Lower lobe of right lung (tissue), 2 donors: Measurements from ENCODE around the gene ESPNL. TPM values are rescaled to one million over a fixed set of nuclear protein-coding genes. Genes with fewer than 3 reads are reported as not detected.
A peak's percentile ranks its signal among the peaks of the same experiment; 100 is the strongest.

Experiments used
- ATAC-seq, 2 donors: fragments of 200-7000 bp; cut with Tn5 transposase; one replicate each; pipeline ENCODE4 v1.9.1; 2020 to 2022; ENCODE audit warnings: mild to moderate bottlenecking in 2 of 2, moderate library complexity in 2 of 2
- DNase-seq: peaks from one replicate; pipeline ENCODE4 v3.0.0-alpha.2; 2020
- H3K27ac ChIP-seq: fragments of 200-600 bp; one replicate; pipeline ENCODE4 v1.8.0; 2022
- H3K27me3 ChIP-seq: fragments of 200-600 bp; one replicate; pipeline ENCODE4 v1.8.0; 2022; ENCODE audit warnings: low read depth
- H3K36me3 ChIP-seq: fragments of 200-600 bp; one replicate; pipeline ENCODE4 v1.8.0; 2022; ENCODE audit warnings: mild to moderate bottlenecking
- H3K4me1 ChIP-seq: fragments of 200-600 bp; one replicate; pipeline ENCODE4 v1.8.0; 2022
- H3K4me3 ChIP-seq: fragments of 200-600 bp; one replicate; pipeline ENCODE4 v1.8.0; 2022; ENCODE audit warnings: mild to moderate bottlenecking
- H3K9me3 ChIP-seq: fragments of 200-600 bp; one replicate; pipeline ENCODE4 v1.8.0; 2022
- intact Hi-C: fragments of 100-400 bp; cut with DNase I; formaldehyde crosslinking; loops from one replicate; pipeline ENCODE4 v1.11.0; 2022
- total RNA-seq: library from RNA; stranded (reverse); fragmentation: NEBNext Ultra II Directional; extraction: Animal tissue kit (Norgen Biotek cat#: 25700); gene quantifications from one replicate; pipeline ENCODE4 v1.2.1, GENCODE V29; 2021
- TF ChIP-seq, protein P1 (sequence below): fragments of 200-600 bp; IDR thresholded peaks from one replicate; pipeline ENCODE4 v1.8.0; 2022; ENCODE audit warnings: antibody characterized with exemption, mild to moderate bottlenecking
- donor health status: DM: no; HTN: yes; CAD: no; lungs with severe emphysema.

ESPNL gene
- total RNA-seq, 1 donor from 2014 or later, result 0.09 TPM

DNA sequence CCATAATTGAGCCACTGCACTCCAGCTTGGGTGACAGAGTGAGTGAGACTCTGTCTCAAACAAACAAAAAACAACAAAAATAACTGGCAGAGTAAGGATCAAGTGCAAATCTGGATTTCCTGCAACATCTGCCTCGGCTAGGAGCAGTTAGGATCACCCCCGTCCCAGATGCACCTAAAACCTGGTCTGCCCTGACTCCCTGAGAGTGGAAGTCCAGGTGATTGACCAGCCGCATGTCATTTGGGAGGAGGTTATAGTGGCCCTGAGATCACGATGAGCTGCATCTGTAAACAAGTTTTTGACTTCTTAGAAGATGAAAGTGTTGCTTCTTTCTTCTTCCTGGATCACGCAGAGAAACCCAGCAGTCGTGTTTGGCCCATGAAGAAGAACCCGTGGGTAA is 5.0 kb upstream of the ESPNL start:
- Histone ChIP-seq H3K4me3 (no peak overlapping the region), H3K27ac (no peak overlapping the region), H3K27me3 (no peaks in the 10 kb centered on the region), H3K9me3 (no peaks in the 10 kb centered on the region), H3K36me3 (peaks cover 3% of the 10 kb centered on the region), H3K4me1 (peaks cover 12% of the 10 kb centered on the region)
- DNase-seq, result no peak
- TF ChIP-seq, protein P1, sequence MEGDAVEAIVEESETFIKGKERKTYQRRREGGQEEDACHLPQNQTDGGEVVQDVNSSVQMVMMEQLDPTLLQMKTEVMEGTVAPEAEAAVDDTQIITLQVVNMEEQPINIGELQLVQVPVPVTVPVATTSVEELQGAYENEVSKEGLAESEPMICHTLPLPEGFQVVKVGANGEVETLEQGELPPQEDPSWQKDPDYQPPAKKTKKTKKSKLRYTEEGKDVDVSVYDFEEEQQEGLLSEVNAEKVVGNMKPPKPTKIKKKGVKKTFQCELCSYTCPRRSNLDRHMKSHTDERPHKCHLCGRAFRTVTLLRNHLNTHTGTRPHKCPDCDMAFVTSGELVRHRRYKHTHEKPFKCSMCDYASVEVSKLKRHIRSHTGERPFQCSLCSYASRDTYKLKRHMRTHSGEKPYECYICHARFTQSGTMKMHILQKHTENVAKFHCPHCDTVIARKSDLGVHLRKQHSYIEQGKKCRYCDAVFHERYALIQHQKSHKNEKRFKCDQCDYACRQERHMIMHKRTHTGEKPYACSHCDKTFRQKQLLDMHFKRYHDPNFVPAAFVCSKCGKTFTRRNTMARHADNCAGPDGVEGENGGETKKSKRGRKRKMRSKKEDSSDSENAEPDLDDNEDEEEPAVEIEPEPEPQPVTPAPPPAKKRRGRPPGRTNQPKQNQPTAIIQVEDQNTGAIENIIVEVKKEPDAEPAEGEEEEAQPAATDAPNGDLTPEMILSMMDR, result no peak
- intact Hi-C loops, result no loop called here
- ATAC-seq, result no peak

- Histone ChIP-seq H3K27ac (no peak overlapping the region), H3K9me3 (no peaks in the 10 kb centered on the region), H3K36me3 (no peaks in the 10 kb centered on the region), H3K27me3 (no peaks in the 10 kb centered on the region), H3K4me3 (no peak overlapping the region), H3K4me1 (peaks cover 12% of the 10 kb centered on the region)
- DNase-seq, result no peak
- TF ChIP-seq, protein P1, result no peak
- no peak for ATAC-seq
- intact Hi-C loops, result no loop called here
These were observed 3.7 kb upstream of the ESPNL start for GRCh38 chr2:238096311-238097011.

GRCh38 chr2:238097201-238097987 is 2.7 kb upstream of the ESPNL start:
- TF ChIP-seq, protein P1, result no peak
- peaks cover 12% of the 10 kb centered on the region for H3K4me1 ChIP-seq
- no peak for ATAC-seq
- intact Hi-C loops, result no loop called here
- H3K36me3 ChIP-seq, result no peaks in the 10 kb centered on the region
- no peaks in the 10 kb centered on the region for H3K27me3 ChIP-seq
- no peaks in the 10 kb centered on the region for H3K9me3 ChIP-seq
- DNase-seq, result no peak
- H3K27ac ChIP-seq, result no peak overlapping the region
- H3K4me3 ChIP-seq, result no peak overlapping the region

DNA sequence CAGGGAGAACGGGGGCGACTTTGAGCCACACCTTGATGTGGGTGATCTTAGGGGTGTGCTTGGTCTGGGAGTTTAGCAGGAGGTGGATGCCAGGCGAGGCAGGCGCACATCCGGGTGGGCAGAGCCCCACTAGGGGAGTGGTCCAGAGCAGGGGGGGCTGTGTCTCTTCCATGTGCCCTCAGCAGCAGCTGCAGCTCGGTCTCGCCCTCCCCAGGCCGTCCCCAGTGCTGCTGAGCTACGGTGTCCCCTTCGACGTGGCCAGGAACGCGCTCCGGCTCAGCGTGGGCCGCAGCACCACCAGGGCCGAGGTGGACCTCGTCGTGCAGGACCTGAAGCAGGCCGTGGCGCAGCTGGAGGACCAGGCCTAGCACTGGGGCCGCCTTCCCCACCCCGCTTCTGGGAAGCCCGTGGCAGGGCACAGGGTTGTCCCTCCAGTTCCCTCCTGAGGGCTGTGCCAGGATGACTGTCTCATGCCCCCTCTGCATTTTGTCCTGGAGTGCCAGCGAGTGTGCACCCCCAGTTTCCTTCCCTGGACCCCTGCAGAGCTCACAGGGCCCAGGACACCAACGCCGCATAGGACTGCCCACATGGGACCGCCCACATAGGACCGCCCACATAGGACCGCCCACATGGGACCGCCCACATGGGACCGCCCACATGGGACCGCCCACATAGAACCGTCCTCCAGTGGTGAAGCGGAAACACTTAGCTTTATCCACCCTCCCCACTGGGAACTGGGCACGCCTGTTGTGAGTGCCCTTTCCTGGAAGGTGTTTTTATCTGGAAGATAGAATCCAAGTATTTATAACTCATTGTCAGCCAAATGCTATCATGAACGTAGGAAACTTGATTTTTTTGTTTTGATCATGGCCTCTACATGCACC is 1.9 kb upstream of the ESPNL start:
- Histone ChIP-seq H3K36me3 (no peaks in the 10 kb centered on the region), H3K4me3 (no peak overlapping the region), H3K27ac (peak overlapping the region; percentile 18), H3K4me1 (peaks cover 12% of the 10 kb centered on the region), H3K9me3 (no peaks in the 10 kb centered on the region), H3K27me3 (no peaks in the 10 kb centered on the region)
- peak; percentile 71 for DNase-seq
- TF ChIP-seq, protein P1, result no peak
- ATAC-seq, result peak; percentile 82 to 89
- intact Hi-C loops, result no loop called here
